H1 (cell line): ENCODE measurements around the gene SMIM44. TPM values are rescaled to one million over a fixed set of nuclear protein-coding genes. Genes with fewer than 3 reads are reported as not detected.

Source experiments
- CHD2 ChIP-seq: IDR thresholded peaks from 2 replicates; pipeline ENCODE4 v1.6.1; 2012; ENCODE audit warnings: low read length, improper control_type of control experiment
- polyA plus RNA-seq, 7 experiments: library from polyadenylated mRNA; depleted of rRNA in 3 of 7; stranded (reverse) in 5 of 7; unstranded in 2 of 7; fragments of >200 nt in 5 of 7; fragments of 200-250 nt in 2 of 7; gene quantifications; 1 replicate in 5 of 7; 2 replicates in 1 of 7; 4 replicates in 1 of 7; pipeline versions ENCODE4 v1.2.1 to v1.2.3, GENCODE V29; 2011 to 2013; ENCODE audit warnings: missing spikeins in 2 of 7, mixed read lengths in 2 of 7
- total RNA-seq: library from RNA; stranded (reverse); fragmentation: NEBNext Ultra II Directional; extraction: Animal tissue kit (Norgen Biotek cat#: 25700); gene quantifications from 2 replicates; pipeline ENCODE4 v1.2.1, GENCODE V29; 2021

Gene SMIM44
- total and polyA plus RNA-seq, 2 of the 8 experiments (the other 6 are each of a cell fraction or from before 2014, with no cell fraction given): not detected

DNA sequence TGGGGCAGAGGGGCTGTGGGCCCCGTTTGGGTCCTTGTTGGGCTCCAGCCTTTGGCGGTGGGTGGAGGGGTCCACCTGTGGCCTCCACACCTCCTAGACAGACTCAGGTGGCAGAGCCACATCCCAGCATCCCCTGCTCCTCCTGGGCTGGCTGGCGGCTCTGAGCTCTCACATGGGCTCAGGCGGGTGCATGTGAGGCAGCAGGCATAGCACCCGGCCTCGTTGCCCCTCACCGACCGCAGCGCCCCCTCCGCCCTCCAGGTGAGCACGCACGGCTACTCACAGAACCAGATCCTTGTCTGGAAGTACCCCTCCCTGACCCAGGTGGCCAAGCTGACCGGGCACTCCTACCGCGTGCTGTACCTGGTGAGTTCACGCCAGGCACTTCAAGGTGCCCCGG lies 49.8 kb upstream of the SMIM44 start (continued):
- no peak for TF ChIP-seq CHD2
